HG03558 (cell line): Measurements from ENCODE around the gene SLC27A1.
"Not testable (repeated sequence)": the region's sequence is repeated elsewhere in the genome, so short reads cannot be mapped to it uniquely, and the experiment has no call there.

ENCODE experiments used
- ATAC-seq: cut with Tn5 transposase; IDR thresholded peaks from one replicate; pipeline ENCODE4 v1.9.1; 2021; ENCODE audit warnings: moderate number of reproducible peaks; ENCODE audit not compliant: unreplicated experiment; ENCODE audit errors: extremely low read depth

SLC27A1 gene

DNA sequence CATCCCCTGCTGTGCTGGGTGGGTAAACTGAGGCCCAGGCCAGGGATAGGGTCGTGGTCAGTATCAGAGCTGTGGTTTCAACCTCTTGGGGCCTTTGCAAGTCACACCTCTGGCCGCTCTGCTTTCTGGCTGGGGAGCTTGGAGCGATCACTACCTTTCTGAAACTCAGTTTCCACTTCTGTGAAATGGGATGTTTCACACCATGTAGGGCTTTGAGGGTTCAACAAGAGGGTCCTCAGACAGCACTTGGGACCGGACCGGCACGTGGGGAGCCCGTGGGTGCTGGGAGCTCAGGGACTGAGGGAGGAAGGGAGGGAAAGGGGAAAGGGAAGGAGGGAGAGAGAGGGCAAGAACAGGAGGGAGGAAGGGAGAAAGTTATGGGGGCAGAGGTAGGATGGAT lies 62.2 kb downstream of the SLC27A1 start:
- ATAC-seq, result no peak

DNA sequence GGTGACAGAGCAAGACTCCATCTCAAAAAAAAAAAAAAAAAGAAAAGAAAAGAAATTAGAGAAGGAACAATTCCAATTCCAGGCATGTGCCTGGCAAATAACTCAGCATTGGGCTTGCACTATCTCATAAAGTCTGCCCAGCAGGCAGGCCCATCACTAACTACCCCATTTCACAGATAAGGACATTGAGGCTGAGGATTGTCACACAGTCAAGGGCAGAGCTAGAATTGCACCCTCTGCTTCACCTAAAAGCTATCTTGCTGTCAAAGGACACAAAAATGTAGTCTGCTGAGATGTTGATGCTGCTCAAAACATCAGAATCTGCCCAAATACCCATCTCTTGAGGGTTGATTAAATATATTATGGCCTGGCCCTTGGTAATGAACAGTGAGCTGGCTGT lies 64.4 kb downstream of the SLC27A1 start:
- ATAC-seq, result no peak

DNA sequence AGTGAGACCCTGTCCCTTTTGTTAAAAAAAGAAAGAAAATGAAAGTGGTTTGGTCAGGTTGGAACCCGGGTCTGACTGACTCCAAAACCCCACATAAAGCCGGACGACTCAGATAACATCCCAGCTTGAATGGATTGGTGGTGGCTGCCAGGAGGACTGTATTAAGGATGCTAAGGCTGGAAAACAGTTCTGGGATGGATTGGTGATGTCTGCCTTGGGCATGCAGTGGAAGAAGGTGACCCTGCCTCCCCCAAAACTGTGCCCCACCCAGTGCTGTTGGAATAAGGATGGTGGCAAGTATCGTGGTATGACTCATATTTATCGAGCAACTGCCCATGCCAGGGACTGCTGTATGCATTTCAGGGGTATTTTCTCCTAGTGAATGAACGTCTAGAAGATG lies 66.6 kb downstream of the SLC27A1 start:
- ATAC-seq, result no peak

DNA sequence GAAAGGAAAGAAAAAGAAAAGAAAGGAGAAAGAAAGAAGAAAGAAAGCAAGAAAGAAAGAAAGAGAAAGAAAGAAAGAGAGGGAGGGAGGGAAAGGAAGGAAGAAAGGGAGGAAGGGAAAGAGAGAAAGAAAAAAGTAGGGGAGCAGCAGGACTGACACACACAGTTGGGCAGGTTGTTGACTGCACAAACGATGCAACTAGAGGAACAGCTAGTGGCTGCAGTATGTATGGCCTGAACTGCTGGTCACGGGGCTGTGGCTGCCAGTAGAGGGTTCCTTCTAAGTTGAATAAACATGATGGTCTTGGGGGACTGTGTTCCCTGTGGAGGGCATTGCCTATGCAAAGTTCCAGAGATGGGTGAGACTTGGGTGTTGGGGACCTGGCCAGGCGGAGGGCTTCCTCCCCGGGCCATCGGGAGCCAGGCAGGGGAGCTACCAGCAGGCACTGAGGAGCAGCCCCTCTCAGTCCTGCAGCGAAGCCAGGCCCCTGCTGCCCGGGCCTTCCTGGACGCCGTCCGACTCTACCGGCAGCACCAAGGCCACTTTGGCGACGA lies 68.4 kb downstream of the SLC27A1 start:
- ATAC-seq, result no peak

DNA sequence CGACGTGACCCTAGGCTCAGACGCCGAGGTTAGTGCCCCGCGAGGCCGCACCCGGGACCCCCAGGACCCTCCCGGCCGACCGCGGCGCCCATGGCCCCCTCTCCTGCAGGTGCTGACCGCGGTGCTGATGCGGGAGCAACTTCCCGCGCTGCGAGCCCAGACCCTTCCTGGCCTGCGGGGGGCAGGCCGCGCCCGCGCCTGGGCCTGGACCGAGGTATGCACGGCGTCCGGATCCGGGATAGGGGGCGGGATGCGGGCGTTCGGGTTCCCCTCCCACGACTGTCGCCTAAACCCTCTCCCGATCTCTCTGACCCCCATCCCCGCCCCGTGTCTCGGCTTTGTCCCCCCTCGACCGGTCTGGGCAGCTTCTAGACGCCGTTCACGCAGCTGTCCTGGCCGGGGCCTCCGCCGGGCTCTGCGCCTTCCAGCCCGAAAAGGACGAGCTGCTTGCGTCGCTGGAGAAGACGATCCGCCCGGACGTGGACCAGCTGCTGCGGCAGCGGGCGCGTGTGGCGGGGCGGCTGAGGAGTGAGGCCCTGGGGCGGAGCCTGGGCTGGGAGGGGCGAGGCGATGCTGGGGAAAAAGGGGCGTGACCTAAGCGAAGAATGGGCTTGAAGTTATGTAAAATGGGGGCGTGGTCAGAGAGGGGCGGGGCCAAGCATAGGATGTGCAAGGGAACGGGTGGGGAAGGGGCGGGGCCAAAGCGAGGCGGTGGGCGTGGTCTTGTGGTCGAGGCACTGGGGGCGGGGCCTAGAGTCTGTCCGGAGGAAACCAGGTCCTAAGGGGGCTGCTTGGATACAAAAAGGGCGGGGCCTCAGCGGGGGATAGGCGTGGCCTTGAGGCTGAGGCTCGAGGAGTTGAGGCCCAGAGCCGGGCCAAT lies 69.2 kb downstream of the SLC27A1 start:
- ATAC-seq, result no peak

DNA sequence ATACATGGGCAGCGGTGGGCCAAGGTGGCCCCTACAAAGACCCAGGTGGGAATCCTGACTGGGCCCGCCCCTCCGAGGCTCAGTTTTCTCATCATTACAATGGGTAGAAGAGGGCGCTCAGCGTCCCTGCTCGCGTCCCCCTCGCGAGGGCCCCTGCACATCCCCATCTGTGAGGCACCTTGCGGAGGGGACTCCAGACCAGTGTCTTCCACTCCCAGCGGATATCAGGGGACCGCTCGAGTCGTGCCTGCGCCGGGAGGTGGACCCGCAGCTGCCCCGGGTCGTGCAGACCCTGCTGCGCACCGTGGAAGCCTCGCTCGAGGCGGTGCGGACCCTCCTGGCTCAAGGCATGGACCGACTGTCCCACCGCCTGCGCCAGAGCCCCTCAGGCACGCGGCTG lies 69.8 kb downstream of the SLC27A1 start:
- no peak for ATAC-seq

DNA sequence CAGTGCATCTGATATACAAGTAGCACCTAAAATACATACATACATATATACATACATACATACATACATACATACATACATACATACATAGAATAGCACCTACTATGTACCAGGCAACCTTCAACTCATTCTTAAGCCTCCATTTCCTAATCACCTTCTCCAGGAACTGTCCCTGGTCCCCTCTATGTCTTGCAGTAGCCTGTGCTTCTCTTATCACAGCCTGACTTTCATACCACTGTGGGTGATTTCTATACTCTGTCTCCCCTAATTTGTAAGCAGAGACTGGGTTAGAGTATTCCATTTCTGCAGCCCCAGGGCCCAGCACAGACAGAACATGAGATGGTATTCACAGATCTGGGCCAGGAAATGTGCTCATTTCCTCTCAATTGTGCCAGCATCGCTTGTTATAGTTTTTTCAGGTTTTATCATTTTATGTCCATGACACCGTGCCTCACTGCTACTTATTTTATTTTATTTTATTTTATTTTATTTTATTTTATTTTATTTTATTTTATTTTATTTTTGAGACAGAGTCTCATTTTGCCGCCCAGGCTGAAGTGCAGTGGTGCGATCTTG lies 70.9 kb downstream of the SLC27A1 start:
- no peak for ATAC-seq

DNA sequence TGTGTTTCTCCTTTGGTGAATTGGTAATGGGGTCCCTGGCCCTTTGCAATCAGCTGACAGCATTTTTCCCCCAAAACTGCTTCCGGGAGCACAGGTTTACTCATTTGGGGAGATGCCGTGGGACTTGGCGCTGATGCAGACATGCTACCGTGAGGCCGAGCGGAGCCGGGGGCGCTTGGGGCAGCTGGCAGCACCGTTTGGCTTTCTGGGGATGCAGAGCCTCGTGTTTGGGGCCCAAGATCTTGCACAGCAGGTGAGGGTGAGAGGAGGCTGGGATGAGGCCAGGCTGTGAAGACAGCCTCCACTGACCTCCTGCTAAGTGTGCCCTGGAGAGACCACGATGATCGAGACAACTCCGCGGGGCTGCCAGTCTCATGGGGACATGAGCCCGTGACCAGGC lies 71.7 kb downstream of the SLC27A1 start:
- ATAC-seq, result no peak

DNA sequence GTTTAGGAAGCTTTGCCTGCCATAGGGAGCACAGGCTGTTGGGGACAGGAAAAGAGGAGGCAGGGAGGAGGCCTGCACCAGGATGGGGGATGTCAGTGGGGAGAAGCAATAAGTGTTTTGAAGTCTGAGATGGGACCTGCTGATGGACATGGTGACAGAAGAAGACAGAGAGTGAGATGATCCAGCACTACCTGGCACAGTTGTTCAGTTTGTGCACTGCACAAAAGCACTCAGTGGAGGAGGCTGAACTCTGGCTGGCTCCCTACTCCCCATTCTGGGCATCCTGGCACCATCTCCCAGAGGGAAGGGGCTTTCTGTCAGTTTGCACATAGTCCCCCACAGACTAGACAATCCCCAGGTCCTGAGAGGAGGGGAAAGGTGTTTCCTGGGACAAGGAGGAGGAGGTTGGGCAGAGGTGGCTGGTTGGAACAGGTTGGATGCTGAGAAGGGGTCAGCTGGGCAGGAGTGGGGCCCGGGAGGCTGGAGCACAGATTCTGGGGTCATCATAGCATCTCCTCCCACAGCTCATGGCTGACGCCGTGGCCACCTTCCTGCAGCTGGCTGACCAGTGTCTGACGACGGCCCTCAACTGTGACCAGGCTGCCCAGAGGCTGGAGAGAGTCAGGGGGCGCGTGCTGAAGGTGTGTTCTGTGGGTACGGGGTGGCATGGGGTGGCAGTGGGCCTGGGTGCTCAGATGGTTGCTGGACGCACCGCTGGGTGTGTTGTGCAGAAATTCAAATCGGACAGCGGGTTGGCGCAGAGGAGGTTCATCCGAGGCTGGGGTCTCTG lies 72.7 kb downstream of the SLC27A1 start:
- no peak for ATAC-seq

DNA sequence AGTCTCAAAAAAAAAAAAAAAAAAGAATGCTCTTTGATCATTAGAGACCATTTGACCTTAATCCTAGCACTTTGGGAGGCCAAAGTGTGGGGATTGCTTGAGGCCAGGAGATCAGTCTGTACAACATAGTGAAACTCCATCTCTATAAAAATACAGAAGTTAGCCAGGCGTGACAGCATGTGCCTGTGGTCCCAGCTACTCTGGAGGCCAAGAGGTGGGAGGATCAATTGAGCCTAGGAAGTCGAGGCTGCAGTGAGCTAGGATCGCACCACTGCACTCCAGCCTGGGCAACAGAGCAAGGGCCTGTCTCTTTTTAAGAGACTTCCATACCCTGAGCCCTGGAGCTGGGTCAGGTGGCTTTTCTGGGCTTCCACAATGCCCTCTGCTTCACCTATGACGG lies 73.7 kb downstream of the SLC27A1 start:
- ATAC-seq, result no peak

DNA sequence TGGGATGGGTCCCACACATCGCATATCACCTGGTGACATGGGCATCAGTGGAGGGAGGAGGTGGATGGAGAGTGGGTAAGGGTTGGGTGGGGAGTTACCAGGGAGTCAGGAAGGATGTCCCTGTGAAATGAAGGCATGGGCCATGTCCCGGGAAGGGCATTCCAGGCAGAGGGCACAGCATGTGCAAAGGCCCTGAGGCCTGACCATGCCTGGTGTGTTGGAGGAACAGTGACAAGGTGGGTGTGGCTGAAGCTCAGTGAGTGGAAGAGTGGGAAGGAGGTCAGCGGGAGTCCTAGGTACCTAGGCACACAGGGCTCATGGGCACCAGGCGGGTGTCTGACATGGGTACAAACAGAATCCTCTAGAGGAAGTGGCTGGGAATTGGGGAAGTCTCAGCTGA lies 74.1 kb downstream of the SLC27A1 start:
- ATAC-seq, result no peak

DNA sequence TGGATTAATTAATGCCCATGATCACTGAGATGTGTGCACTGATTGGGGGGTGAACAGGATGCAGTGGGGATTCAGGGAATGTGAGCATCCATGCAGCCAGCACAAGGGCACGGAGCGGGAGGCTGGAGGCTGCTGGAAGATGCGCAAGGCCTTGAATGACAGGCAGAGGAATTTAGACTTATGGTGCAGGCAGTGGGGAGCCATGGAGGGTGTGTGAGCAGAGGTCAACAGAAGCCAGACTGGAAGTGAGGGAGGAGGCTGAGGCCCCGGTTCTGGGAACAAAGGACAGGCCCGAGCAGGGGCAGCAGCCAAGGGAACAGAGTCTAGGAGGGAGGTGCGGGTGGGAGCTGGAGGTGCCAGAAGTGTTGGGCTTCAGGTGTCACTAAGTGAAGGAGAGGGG lies 77.8 kb downstream of the SLC27A1 start:
- no peak for ATAC-seq

DNA sequence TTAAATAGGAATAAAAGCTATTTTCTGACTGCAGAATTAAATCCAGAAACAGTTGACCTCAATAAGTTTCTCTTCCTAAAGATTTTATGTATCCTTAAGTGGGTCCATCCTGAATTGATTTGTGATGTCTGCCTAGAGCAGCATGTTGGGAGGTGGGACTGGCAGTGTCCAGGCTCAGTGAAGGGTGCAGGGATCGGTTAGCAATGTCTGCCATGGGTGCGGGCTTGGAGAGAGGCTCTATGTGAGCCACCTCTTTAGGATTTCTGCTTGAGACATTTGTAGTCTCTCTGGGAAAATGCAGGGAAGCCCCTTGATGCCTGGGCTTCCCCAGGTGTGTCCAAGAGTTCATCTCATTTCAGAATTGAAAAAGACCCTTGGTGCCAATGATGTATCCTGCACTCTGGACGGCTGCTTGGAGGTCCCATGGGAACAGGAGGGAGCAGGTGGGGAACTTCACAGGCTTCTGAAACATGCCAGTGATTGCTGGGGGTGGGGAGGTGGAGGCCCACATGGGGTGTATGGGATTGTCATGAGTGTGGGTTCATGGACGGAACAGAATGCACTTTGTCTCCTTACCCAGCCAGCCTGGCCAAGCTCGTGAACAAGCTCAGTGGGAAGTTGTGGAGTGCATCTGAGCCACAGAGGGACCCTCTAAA lies 78.9 kb downstream of the SLC27A1 start:
- no peak for ATAC-seq

DNA sequence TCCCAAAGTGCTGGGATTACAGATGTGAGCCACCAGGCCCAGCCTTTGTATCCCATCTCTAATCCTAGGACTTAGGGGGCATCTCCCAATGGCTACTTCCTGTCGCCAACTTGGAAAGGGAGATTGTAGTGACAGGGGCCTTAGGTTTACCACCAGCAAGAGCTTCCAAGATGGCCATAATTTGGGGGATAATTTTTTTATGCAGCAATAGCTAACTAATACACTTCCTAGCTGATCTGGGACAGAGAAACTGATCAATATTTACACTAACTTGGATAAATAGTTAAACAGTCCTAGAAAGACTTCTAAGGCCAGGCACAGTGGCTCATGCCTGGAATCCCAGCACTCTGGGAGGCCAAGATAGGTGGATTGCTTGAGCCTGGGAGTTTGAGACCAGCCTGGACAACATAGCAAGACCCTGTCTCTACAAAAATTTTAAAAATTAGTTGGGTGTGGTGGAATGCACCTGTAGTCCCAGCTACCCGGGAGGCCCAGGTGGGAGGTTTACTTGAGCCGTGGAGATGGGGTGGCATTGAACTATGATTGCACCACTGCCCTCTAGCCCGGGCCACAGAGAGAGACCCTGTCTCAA lies 79.8 kb downstream of the SLC27A1 start:
- ATAC-seq, result no peak

DNA sequence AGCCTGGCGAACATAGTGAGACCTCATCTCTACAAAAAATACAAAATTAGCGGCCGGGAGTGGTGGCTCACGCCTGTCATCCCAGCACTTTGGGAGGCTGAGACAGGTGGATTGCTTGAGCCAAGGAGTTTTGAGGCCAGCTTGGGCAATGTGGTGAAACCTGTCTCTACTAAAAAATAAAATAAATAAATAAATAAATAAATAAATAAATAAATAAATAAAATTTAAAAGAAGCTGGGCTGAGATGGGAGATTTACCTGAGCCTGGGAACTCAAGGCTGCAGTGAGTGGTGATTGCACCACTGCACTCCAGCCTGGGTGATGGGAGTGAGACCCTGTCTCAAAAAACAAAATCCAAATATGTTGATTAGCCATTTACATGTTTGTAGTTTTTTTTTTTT lies 82.4 kb downstream of the SLC27A1 start:
- not testable (repeated sequence) for ATAC-seq

DNA sequence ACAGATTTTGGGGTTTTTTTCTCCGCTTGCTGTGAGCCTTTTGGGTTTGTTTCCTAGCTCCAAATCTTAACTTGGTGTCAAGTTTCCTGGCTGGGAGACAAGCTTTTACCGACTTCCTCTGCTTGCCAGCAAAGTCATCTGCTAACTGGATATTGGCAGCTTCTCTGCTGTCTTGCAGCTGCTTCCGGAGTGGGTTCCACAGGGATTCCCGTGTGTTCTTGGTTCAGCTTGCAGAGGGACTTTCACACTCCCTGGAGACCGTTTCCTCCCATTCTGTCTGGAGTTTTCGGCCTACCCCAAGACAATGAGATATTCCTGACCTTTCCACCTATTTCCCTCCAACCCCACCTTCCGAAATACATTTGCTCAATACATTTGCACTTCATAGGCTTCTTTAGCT lies 82.9 kb downstream of the SLC27A1 start:
- ATAC-seq, result no peak

DNA sequence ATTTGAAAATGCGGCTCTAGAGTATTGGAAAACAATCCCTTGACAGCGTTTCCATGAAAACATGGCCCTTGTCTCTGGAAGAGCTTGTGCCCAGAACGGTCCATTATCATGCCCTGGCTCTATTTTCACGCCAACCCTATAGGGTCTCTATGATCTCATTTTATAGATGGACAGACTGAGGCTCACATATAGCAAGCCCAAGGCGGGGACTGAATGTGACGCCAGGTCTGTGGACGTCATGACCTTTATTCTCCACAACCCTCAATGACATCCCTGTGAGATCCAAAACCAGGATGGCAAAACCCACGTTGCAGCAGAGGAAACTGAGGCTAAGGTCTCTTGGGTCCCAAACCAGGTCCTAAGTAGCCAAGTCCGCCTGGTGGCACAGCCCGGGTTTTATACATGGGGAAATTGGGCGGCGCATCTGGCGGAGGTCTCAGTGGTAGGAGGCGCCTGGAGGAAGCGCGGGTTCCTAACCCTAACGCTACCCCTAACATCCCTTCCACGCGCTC lies 84.7 kb downstream of the SLC27A1 start:
- ATAC-seq, result no peak

DNA sequence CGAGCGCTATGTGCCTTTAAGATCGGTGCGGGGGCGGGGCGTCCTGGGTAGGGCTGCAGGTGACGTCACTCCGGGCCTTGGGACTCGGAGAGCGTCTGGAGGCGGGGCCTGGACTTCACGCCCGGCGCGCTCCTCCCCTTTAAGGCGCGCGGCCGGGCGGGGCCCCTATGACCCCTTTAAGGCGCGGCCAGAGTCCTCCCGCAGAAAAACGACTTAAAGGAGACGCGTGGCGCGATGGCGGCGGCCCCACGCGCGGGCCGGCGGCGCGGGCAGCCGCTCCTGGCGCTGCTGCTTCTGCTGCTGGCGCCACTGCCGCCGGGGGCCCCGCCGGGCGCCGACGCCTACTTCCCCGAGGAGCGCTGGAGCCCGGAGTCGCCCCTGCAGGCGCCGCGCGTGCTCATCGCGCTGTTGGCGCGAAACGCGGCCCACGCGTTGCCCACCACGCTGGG lies 85.2 kb downstream of the SLC27A1 start, which contains the start of gene COLGALT1:
COLGALT1 (plus strand) TSS at position 170 of the 449 bp plus-strand sequence; CDS start at position 235, 65 bp downstream.
- no peak for ATAC-seq
